ENCODE results near the gene PER1. TPM values are rescaled to one million over a fixed set of nuclear protein-coding genes. Genes with fewer than 3 reads are reported as not detected.

The PER1 gene
- total and polyA plus RNA-seq, 2 of the 13 experiments (the other 11 are each of a cell fraction or from before 2014, with no cell fraction given) = 2.6 to 3.6 TPM

DNA sequence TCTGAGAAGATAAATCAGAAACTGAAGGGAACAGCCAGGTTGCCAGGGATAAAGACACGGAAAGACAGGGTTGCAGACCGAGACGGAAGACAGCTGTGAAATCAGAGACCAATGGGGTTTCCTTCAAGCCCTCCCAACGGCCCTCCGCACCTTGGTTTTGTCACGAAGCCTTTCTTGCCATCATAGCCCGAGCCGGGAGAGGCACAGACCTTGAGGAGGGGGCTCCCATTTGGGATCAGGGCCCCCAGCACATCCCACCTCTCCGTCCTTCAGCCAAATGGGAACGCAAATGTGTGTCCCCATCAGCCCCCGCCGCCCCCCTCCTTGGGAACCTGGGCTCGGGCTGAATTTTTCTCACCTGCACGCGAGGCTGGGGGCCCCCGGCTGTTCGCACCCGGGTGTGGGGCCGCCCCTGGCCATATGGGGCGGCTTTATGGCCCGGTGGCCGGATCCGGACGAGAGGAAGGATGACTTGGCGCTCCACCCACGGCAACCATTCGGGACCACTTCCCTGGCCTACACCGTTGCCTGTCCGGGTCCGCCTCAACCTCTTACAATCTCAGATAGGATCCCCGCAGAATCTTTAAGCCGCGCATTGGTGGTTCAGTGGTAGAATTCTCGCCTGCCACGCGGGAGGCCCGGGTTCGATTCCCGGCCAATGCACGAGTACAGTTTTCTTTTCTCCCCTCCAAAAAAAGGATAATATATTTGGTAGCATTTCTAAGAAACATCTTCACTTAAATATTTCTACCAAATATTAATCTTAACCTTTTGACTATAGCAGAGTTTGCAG is 26.9 kb downstream of the PER1 start (continued):
- TF ChIP-seq ZNF660 (CRISPR knock-in tag; IDR thresholded peaks at IDR 0.05; ENCODE audit: borderline replicate concordance, low read depth) = no peak
- TF ChIP-seq ATAD3A (CRISPR knock-in tag; IDR thresholded peaks at IDR 0.05) = no peak
- TF ChIP-seq CCDC6 (CRISPR knock-in tag; IDR thresholded peaks at IDR 0.05) = no peak
- TF ChIP-seq EED (CRISPR knock-in tag; IDR thresholded peaks at IDR 0.05) = no peak
- no peak for TF ChIP-seq TCF7L2 (IDR thresholded peaks at IDR 0.05; ENCODE audit: low read depth, low read length)
- TF ChIP-seq, protein P1, sequence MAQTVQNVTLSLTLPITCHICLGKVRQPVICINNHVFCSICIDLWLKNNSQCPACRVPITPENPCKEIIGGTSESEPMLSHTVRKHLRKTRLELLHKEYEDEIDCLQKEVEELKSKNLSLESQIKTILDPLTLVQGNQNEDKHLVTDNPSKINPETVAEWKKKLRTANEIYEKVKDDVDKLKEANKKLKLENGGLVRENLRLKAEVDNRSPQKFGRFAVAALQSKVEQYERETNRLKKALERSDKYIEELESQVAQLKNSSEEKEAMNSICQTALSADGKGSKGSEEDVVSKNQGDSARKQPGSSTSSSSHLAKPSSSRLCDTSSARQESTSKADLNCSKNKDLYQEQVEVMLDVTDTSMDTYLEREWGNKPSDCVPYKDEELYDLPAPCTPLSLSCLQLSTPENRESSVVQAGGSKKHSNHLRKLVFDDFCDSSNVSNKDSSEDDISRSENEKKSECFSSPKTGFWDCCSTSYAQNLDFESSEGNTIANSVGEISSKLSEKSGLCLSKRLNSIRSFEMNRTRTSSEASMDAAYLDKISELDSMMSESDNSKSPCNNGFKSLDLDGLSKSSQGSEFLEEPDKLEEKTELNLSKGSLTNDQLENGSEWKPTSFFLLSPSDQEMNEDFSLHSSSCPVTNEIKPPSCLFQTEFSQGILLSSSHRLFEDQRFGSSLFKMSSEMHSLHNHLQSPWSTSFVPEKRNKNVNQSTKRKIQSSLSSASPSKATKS (CRISPR knock-in tag; IDR thresholded peaks at IDR 0.05) = 0 out of 2 replicates have a peak, but pooled peaks have one; percentile 40
- peak; percentile 39; the same call in 1 of the 2 replicates for TF ChIP-seq ZSCAN21 (CRISPR knock-in tag; IDR thresholded peaks at IDR 0.05; ENCODE audit: borderline replicate concordance)
- no peak for TF ChIP-seq CENPX (CRISPR knock-in tag; IDR thresholded peaks at IDR 0.05)
- no peak for TF ChIP-seq ZNF33B (CRISPR knock-in tag; IDR thresholded peaks at IDR 0.05)
- TF ChIP-seq, protein P2, sequence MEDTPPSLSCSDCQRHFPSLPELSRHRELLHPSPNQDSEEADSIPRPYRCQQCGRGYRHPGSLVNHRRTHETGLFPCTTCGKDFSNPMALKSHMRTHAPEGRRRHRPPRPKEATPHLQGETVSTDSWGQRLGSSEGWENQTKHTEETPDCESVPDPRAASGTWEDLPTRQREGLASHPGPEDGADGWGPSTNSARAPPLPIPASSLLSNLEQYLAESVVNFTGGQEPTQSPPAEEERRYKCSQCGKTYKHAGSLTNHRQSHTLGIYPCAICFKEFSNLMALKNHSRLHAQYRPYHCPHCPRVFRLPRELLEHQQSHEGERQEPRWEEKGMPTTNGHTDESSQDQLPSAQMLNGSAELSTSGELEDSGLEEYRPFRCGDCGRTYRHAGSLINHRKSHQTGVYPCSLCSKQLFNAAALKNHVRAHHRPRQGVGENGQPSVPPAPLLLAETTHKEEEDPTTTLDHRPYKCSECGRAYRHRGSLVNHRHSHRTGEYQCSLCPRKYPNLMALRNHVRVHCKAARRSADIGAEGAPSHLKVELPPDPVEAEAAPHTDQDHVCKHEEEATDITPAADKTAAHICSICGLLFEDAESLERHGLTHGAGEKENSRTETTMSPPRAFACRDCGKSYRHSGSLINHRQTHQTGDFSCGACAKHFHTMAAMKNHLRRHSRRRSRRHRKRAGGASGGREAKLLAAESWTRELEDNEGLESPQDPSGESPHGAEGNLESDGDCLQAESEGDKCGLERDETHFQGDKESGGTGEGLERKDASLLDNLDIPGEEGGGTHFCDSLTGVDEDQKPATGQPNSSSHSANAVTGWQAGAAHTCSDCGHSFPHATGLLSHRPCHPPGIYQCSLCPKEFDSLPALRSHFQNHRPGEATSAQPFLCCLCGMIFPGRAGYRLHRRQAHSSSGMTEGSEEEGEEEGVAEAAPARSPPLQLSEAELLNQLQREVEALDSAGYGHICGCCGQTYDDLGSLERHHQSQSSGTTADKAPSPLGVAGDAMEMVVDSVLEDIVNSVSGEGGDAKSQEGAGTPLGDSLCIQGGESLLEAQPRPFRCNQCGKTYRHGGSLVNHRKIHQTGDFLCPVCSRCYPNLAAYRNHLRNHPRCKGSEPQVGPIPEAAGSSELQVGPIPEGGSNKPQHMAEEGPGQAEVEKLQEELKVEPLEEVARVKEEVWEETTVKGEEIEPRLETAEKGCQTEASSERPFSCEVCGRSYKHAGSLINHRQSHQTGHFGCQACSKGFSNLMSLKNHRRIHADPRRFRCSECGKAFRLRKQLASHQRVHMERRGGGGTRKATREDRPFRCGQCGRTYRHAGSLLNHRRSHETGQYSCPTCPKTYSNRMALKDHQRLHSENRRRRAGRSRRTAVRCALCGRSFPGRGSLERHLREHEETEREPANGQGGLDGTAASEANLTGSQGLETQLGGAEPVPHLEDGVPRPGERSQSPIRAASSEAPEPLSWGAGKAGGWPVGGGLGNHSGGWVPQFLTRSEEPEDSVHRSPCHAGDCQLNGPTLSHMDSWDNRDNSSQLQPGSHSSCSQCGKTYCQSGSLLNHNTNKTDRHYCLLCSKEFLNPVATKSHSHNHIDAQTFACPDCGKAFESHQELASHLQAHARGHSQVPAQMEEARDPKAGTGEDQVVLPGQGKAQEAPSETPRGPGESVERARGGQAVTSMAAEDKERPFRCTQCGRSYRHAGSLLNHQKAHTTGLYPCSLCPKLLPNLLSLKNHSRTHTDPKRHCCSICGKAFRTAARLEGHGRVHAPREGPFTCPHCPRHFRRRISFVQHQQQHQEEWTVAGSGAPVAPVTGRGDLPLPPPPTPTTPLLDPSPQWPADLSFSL (CRISPR knock-in tag; IDR thresholded peaks at IDR 0.05) = no peak
- TF ChIP-seq, protein P3, sequence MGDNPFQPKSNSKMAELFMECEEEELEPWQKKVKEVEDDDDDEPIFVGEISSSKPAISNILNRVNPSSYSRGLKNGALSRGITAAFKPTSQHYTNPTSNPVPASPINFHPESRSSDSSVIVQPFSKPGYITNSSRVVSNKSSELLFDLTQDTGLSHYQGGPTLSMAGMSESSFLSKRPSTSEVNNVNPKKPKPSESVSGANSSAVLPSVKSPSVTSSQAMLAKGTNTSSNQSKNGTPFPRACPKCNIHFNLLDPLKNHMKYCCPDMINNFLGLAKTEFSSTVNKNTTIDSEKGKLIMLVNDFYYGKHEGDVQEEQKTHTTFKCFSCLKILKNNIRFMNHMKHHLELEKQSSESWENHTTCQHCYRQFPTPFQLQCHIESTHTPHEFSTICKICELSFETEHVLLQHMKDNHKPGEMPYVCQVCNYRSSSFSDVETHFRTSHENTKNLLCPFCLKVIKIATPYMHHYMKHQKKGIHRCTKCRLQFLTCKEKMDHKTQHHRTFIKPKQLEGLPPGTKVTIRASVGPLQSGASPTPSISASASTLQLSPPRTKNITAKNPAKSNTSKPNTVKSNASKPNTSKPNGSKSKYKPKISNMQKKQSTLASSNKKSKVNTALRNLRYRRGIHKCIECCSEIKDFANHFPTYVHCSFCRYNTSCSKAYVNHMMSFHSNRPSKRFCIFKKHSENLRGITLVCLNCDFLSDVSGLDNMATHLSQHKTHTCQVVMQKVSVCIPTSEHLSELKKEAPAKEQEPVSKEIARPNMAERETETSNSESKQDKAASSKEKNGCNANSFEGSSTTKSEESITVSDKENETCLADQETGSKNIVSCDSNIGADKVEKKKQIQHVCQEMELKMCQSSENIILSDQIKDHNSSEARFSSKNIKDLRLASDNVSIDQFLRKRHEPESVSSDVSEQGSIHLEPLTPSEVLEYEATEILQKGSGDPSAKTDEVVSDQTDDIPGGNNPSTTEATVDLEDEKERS (CRISPR knock-in tag; IDR thresholded peaks at IDR 0.05) = no peak
- no peak for TF ChIP-seq WIZ (CRISPR knock-in tag; IDR thresholded peaks at IDR 0.05)
- no peak for TF ChIP-seq NKX3-1 (CRISPR knock-in tag; IDR thresholded peaks at IDR 0.05)
- TF ChIP-seq ZNF143 (CRISPR knock-in tag; IDR thresholded peaks at IDR 0.05) = no peak
- no peak for TF ChIP-seq IRX3 (CRISPR knock-in tag; IDR thresholded peaks at IDR 0.05; ENCODE audit: borderline replicate concordance, low read depth)
- TF ChIP-seq ZNF484 (CRISPR knock-in tag; IDR thresholded peaks at IDR 0.05; ENCODE audit: borderline replicate concordance, low read depth) = no peak
- TF ChIP-seq, protein P4, sequence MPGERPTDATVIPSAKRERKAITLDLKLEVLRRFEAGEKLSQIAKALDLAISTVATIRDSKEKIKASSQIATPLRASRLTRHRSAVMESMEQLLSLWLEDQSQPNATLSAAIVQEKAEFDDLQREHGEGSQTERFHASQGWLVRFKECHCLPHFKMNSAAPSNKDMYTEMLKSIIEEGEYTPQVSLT (CRISPR knock-in tag; IDR thresholded peaks at IDR 0.05; ENCODE audit: borderline replicate concordance, low read depth) = no peak

All from HepG2 (cell line).